H9 (cell line): ENCODE data around the gene DNTT. TPM values are rescaled to one million over a fixed set of nuclear protein-coding genes. Genes with fewer than 3 reads are reported as not detected.

Source experiments
- DNase-seq: peaks from one replicate; pipeline ENCODE4 v3.0.0-alpha.2; 2017
- H2AFZ ChIP-seq: one replicate; pipeline ENCODE4 v1.6.1; 2013; ENCODE audit warnings: mild to moderate bottlenecking, low read length, control low read depth, moderate library complexity
- H2AK5ac ChIP-seq: 2 replicates; pipeline ENCODE4 v1.6.1; 2013; ENCODE audit warnings: low read length, control low read depth, mixed read lengths; ENCODE audit not compliant: insufficient read length
- H2BK120ac ChIP-seq: one replicate; pipeline ENCODE4 v1.6.1; 2013; ENCODE audit warnings: low read depth, mild to moderate bottlenecking, low read length, control low read depth, inconsistent platforms; ENCODE audit not compliant: poor library complexity, severe bottlenecking
- H2BK12ac ChIP-seq: 2 replicates; pipeline ENCODE4 v1.6.1; 2013; ENCODE audit warnings: low read length, control low read depth, mixed read lengths, low read depth; ENCODE audit not compliant: insufficient read length
- H2BK15ac ChIP-seq: 2 replicates; pipeline ENCODE4 v1.6.1; 2013; ENCODE audit warnings: low read depth, low read length, control low read depth
- H2BK20ac ChIP-seq: one replicate; pipeline ENCODE4 v1.6.1; 2013; ENCODE audit warnings: low read depth, mild to moderate bottlenecking, low read length, control low read depth, inconsistent platforms; ENCODE audit not compliant: poor library complexity, severe bottlenecking
- H2BK5ac ChIP-seq: 2 replicates; pipeline ENCODE4 v1.6.1; 2013; ENCODE audit warnings: low read length, control low read depth, mixed read lengths; ENCODE audit not compliant: insufficient read length
- H3K14ac ChIP-seq: 2 replicates; pipeline ENCODE4 v1.6.1; 2013; ENCODE audit warnings: low read length, control low read depth; ENCODE audit not compliant: insufficient read depth
- H3K18ac ChIP-seq: 2 replicates; pipeline ENCODE4 v1.6.1; 2013; ENCODE audit warnings: low read depth, mild to moderate bottlenecking, mixed read lengths, low read length, control low read depth; ENCODE audit not compliant: insufficient read length
- H3K23ac ChIP-seq: 2 replicates; pipeline ENCODE4 v1.6.1; 2013; ENCODE audit warnings: low read length, control low read depth, mixed read lengths, low read depth; ENCODE audit not compliant: insufficient read length
- H3K23me2 ChIP-seq: 2 replicates; pipeline ENCODE4 v1.6.1; 2013; ENCODE audit warnings: low read depth, mild to moderate bottlenecking, mixed read lengths, low read length, control low read depth; ENCODE audit not compliant: insufficient read length, poor library complexity, severe bottlenecking
- H3K27ac ChIP-seq: 2 replicates; pipeline ENCODE4 v1.5.1; 2013; ENCODE audit warnings: low read length, control low read depth, mixed read lengths, low read depth; ENCODE audit not compliant: insufficient read length
- H3K27me3 ChIP-seq: 2 replicates; pipeline ENCODE4 v1.6.1; 2013; ENCODE audit warnings: low read length, control low read depth, inconsistent platforms; ENCODE audit not compliant: insufficient read depth
- H3K4ac ChIP-seq: 2 replicates; pipeline ENCODE4 v1.6.1; 2013; ENCODE audit warnings: low read depth, mild to moderate bottlenecking, control low read depth, inconsistent platforms, low read length, moderate library complexity
- H3K4me1 ChIP-seq: 2 replicates; pipeline ENCODE4 v1.6.1; 2013; ENCODE audit warnings: low read length, control low read depth, inconsistent platforms; ENCODE audit not compliant: insufficient read depth
- H3K4me2 ChIP-seq: 2 replicates; pipeline ENCODE4 v1.6.1; 2013; ENCODE audit warnings: low read length, control low read depth, mixed read lengths; ENCODE audit not compliant: insufficient read length, insufficient read depth
- H3K56ac ChIP-seq: 2 replicates; pipeline ENCODE4 v1.6.1; 2013; ENCODE audit warnings: low read depth, mild to moderate bottlenecking, mixed read lengths, low read length, control low read depth; ENCODE audit not compliant: insufficient read length
- H3K79me1 ChIP-seq: 2 replicates; pipeline ENCODE4 v1.6.1; 2013; ENCODE audit warnings: low read depth, mild to moderate bottlenecking, moderate library complexity, low read length, control low read depth, inconsistent platforms; ENCODE audit not compliant: insufficient read depth, poor library complexity, severe bottlenecking
- H3K79me2 ChIP-seq: 2 replicates; pipeline ENCODE4 v1.6.1; 2013; ENCODE audit warnings: low read length, control low read depth, inconsistent platforms; ENCODE audit not compliant: insufficient read depth
- H3K9ac ChIP-seq: 2 replicates; pipeline ENCODE4 v1.6.1; 2013; ENCODE audit warnings: low read length, control low read depth, mixed read lengths; ENCODE audit not compliant: insufficient read length; ENCODE audit errors: extremely low read depth
- H3K9me3 ChIP-seq: one replicate; pipeline ENCODE4 v1.6.1; 2013; ENCODE audit warnings: low read depth, low read length, inconsistent platforms; ENCODE audit not compliant: control insufficient read depth
- H3T11ph ChIP-seq: one replicate; pipeline ENCODE4 v1.6.1; 2013; ENCODE audit warnings: mild to moderate bottlenecking, low read length, control low read depth, inconsistent platforms
- H4K20me1 ChIP-seq: one replicate; pipeline ENCODE4 v1.6.1; 2013; ENCODE audit not compliant: control insufficient read depth, insufficient read length, insufficient read depth
- H4K5ac ChIP-seq: 2 replicates; pipeline ENCODE4 v1.6.1; 2013; ENCODE audit warnings: low read depth, mild to moderate bottlenecking, mixed read lengths, low read length, control low read depth; ENCODE audit not compliant: insufficient read length
- H4K8ac ChIP-seq: replicated peaks from 2 replicates; pipeline ENCODE4 v1.6.1; 2013; ENCODE audit warnings: low read length, control low read depth, mixed read lengths, low read depth; ENCODE audit not compliant: insufficient read length
- H4K91ac ChIP-seq: 2 replicates; pipeline ENCODE4 v1.6.1; 2013; ENCODE audit warnings: low read depth, mild to moderate bottlenecking, moderate library complexity, mixed read lengths, low read length, control low read depth; ENCODE audit not compliant: insufficient read length
- H3K27ac Mint-ChIP-seq, 3 experiments: 2 replicates in 2 of 3; 3 replicates in 1 of 3; pipeline ENCODE4 v1.8.0; 2020 to 2021; ENCODE audit warnings: mixed read lengths in 3 of 3, mild to moderate bottlenecking in 1 of 3, moderate library complexity in 1 of 3
- H3K27me3 Mint-ChIP-seq: 2 replicates; pipeline ENCODE4 v1.8.0; 2021; ENCODE audit warnings: low read depth, mild to moderate bottlenecking, moderate library complexity, mixed read lengths
- H3K36me3 Mint-ChIP-seq, 3 experiments: 2 replicates in 2 of 3; 3 replicates in 1 of 3; pipeline ENCODE4 v1.8.0; 2020 to 2021; ENCODE audit warnings: low read depth in 3 of 3, mixed read lengths in 3 of 3; ENCODE audit not compliant: insufficient read depth in 1 of 3
- H3K4me1 Mint-ChIP-seq, 2 experiments: 2 replicates each; pipeline ENCODE4 v1.8.0; 2020; ENCODE audit warnings: mixed read lengths in 2 of 2
- H3K4me3 Mint-ChIP-seq, 2 experiments: 2 replicates in 1 of 2; 3 replicates in 1 of 2; pipeline ENCODE4 v1.8.0; 2020 to 2021; ENCODE audit warnings: mild to moderate bottlenecking in 2 of 2, mixed read lengths in 2 of 2, moderate library complexity in 1 of 2
- H3K9me3 Mint-ChIP-seq, 2 experiments: 2 replicates in 1 of 2; 3 replicates in 1 of 2; pipeline ENCODE4 v1.8.0; 2020; ENCODE audit warnings: mild to moderate bottlenecking in 2 of 2, mixed read lengths in 2 of 2, moderate library complexity in 1 of 2
- WGBS: extraction: QIAGEN DNeasy Blood & Tissue Kit; methylation state at CpG from one replicate; pipeline ENCODE4 v1.1.7; 2013; ENCODE audit warnings: missing lambda C conversion rate, low lambda C conversion rate, mixed read lengths; ENCODE audit not compliant: insufficient read length; ENCODE audit errors: extremely low coverage; 5-methylcytosine and 5-hydroxymethylcytosine counted together
- total RNA-seq: library from RNA; stranded (reverse); gene quantifications from 2 replicates; pipeline ENCODE4 v1.2.1, GENCODE V29; 2021
- TF ChIP-seq, protein P1 (sequence below): fragments of 200-600 bp; sonication (generic); conservative IDR thresholded peaks from 3 replicates; pipeline ENCODE4 v1.8.0; 2021; ENCODE audit warnings: antibody characterized with exemption, mild to moderate bottlenecking

Gene DNTT
- total RNA-seq, 1 experiment from 2014 or later: not detected

DNA sequence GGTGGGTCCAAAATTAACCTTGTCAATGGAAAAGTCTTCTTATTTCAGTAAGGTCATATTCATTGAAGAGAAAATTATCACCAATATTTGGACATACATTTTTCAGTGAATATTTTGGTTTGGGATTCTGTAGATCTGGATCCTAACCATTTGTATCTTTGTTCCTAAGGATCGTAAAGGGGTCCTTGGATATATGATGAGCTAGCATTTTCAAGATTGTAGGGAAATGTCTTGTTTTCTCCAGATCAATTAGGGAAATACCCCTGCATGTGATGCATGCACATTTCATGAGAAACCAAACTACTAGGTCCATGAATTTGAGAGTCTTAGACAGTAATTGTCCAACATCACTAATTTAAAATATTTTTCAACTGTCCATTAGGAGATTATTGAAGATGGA lies 18.0 kb downstream of the DNTT start:
- no peaks in the 10 kb centered on the region for H3K27me3 ChIP-seq

More for the DNA sequence above, 18.0 kb downstream of the DNTT start:
- Histone ChIP-seq H3K9me3 (no peaks in the 10 kb centered on the region), H2AK5ac (no peak overlapping the region), H3K18ac (no peak overlapping the region), H3K9ac (no peak overlapping the region), H3T11ph (no peak overlapping the region), H3K4ac (no peak overlapping the region), H3K27ac (no peak overlapping the region), H3K14ac (no peak overlapping the region), H4K20me1 (no peaks in the 10 kb centered on the region), H3K4me1 (peaks cover 3% of the 10 kb centered on the region; the same call in 1 of the 2 replicates), H2BK20ac (no peak overlapping the region), H2BK12ac (no peak overlapping the region), H2BK15ac (no peak overlapping the region), H2AFZ (no peak overlapping the region), H3K23ac (no peak overlapping the region), H3K79me1 (no peaks in the 10 kb centered on the region), H3K4me2 (no peak overlapping the region), H3K79me2 (no peaks in the 10 kb centered on the region), H2BK5ac (no peak overlapping the region), H4K8ac (no peak overlapping the region), H4K5ac (no peak overlapping the region), H3K23me2 (no peaks in the 10 kb centered on the region), H3K56ac (no peak overlapping the region), H2BK120ac (no peak overlapping the region), H4K91ac (no peak overlapping the region)
- no peak overlapping the region for H3K27ac Mint-ChIP-seq
- no CpG with 5 or more reads among the region's 1 CpG for WGBS
- peaks cover 10% of the 10 kb centered on the region in 2 experiments for H3K4me1 Mint-ChIP-seq
- DNase-seq: no peak
- TF ChIP-seq, protein P1, sequence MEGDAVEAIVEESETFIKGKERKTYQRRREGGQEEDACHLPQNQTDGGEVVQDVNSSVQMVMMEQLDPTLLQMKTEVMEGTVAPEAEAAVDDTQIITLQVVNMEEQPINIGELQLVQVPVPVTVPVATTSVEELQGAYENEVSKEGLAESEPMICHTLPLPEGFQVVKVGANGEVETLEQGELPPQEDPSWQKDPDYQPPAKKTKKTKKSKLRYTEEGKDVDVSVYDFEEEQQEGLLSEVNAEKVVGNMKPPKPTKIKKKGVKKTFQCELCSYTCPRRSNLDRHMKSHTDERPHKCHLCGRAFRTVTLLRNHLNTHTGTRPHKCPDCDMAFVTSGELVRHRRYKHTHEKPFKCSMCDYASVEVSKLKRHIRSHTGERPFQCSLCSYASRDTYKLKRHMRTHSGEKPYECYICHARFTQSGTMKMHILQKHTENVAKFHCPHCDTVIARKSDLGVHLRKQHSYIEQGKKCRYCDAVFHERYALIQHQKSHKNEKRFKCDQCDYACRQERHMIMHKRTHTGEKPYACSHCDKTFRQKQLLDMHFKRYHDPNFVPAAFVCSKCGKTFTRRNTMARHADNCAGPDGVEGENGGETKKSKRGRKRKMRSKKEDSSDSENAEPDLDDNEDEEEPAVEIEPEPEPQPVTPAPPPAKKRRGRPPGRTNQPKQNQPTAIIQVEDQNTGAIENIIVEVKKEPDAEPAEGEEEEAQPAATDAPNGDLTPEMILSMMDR: no peak
- no peaks in the 10 kb centered on the region; the same call in none of the 2 replicates for H3K27me3 Mint-ChIP-seq
- no peak overlapping the region for H3K4me3 Mint-ChIP-seq
- H3K36me3 Mint-ChIP-seq: no peaks in the 10 kb centered on the region
- no peaks in the 10 kb centered on the region for H3K9me3 Mint-ChIP-seq
